Mucosa of descending colon (tissue), 3 donors: ENCODE results near the gene HSD17B1. TPM values are rescaled to one million over a fixed set of nuclear protein-coding genes. Genes with fewer than 3 reads are reported as not detected.

Source experiments
- ATAC-seq: fragments of 200-7000 bp; cut with Tn5 transposase; one replicate; pipeline ENCODE4 v1.9.1; 2020; ENCODE audit warnings: mild to moderate bottlenecking, moderate library complexity
- DNase-seq, 3 donors: peaks; one replicate each; pipeline ENCODE4 v3.0.0-alpha.2; 2020
- H3K36me3 ChIP-seq: fragments of 200-600 bp; one replicate; pipeline ENCODE4 v1.8.0; 2021; ENCODE audit warnings: low read depth, mild to moderate bottlenecking
- H3K4me1 ChIP-seq: fragments of 200-600 bp; one replicate; pipeline ENCODE4 v1.8.0; 2021; ENCODE audit warnings: low read depth, mild to moderate bottlenecking
- H3K4me3 ChIP-seq: fragments of 200-600 bp; one replicate; pipeline ENCODE4 v1.8.0; 2021; ENCODE audit warnings: mild to moderate bottlenecking
- H3K9me3 ChIP-seq: fragments of 200-600 bp; one replicate; pipeline ENCODE4 v1.8.0; 2021; ENCODE audit warnings: mild to moderate bottlenecking
- intact Hi-C, 2 donors: fragments of 100-400 bp; cut with DNase I in 1 of 2; cut with micrococcal nuclease in 1 of 2; formaldehyde crosslinking; loops; one replicate each; pipeline versions ENCODE4 v1.11.0 to v1.11.1; 2022; cut with DNase I, micrococcal nuclease
- total RNA-seq, 3 donors: library from RNA; stranded (reverse); fragmentation: NEBNext Ultra II Directional in 2 of 3; extraction: Animal tissue kit (Norgen Biotek cat#: 25700) in 2 of 3; gene quantifications; one replicate each; pipeline versions ENCODE4 v1.2.1 to v1.2.4, GENCODE V29; 2021 to 2023
- TF ChIP-seq, protein P1 (sequence below): fragments of 200-600 bp; IDR thresholded peaks from one replicate; pipeline ENCODE4 v1.8.0; 2022; ENCODE audit warnings: antibody characterized with exemption, mild to moderate bottlenecking
- donor health status: DM: no; HTN: no; CAD: no; lungs with moderate emphysema.
- donor health status: DM: no; HTN: no; CAD: no.
- donor health status: DM: no; HTN: yes; CAD: no.

The HSD17B1 gene
- total RNA-seq, 3 donors from 2014 or later = 1.5 to 2.5 (median 1.7) TPM

DNA sequence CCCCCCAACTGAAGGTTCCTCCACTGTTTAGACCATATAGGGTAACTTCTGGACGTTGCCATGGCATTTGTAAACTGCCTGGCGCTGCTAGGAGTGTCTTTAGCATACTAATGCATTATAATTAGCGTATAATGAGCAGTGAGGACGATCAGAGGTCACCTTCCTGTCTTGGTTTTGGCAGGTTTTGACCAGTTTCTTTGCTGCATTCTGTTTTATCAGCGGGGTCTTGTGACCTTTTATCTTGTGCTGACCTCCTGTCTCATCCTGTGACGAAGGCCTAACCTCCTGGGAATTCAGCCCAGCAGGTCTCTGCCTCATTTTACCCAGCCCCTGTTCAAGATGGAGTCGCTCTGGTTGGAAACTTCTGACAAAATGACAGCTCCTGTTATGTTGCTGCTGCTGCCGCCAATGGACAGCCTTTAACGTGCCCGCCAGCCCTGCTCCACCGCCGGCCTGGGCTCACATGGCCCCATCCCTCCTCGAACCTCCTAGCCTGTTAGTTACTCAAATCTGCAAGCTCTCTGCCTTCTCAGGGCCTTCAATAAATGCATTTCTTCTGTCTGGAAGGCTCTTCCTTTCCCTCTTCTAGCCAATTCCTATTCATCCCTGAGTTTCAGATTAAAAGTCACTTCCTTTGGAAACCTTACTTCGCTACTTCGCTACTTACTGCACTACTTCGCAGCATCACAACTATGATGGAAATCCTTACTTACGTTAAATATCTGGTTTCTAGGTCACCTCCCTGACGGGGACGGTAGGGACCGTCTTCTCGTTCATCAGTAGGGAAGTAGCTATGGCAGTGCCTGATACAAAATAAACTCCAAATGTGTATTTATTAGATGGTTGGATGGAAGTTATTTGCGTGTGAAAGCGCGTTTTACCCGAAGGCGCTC lies 17.3 kb upstream of the HSD17B1 start:
- H3K4me1 ChIP-seq = peaks cover 23% of the 10 kb centered on the region
- ATAC-seq (peak; percentile 0), DNase-seq (peak in 1 of 3 donors; percentile 56)
- no peaks in the 10 kb centered on the region for H3K36me3 ChIP-seq
- TF ChIP-seq, protein P1, sequence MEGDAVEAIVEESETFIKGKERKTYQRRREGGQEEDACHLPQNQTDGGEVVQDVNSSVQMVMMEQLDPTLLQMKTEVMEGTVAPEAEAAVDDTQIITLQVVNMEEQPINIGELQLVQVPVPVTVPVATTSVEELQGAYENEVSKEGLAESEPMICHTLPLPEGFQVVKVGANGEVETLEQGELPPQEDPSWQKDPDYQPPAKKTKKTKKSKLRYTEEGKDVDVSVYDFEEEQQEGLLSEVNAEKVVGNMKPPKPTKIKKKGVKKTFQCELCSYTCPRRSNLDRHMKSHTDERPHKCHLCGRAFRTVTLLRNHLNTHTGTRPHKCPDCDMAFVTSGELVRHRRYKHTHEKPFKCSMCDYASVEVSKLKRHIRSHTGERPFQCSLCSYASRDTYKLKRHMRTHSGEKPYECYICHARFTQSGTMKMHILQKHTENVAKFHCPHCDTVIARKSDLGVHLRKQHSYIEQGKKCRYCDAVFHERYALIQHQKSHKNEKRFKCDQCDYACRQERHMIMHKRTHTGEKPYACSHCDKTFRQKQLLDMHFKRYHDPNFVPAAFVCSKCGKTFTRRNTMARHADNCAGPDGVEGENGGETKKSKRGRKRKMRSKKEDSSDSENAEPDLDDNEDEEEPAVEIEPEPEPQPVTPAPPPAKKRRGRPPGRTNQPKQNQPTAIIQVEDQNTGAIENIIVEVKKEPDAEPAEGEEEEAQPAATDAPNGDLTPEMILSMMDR = no peak
- peak overlapping the region; percentile 72 for H3K4me3 ChIP-seq
- intact Hi-C loops = no loop called here
- no peaks in the 10 kb centered on the region for H3K9me3 ChIP-seq

DNA sequence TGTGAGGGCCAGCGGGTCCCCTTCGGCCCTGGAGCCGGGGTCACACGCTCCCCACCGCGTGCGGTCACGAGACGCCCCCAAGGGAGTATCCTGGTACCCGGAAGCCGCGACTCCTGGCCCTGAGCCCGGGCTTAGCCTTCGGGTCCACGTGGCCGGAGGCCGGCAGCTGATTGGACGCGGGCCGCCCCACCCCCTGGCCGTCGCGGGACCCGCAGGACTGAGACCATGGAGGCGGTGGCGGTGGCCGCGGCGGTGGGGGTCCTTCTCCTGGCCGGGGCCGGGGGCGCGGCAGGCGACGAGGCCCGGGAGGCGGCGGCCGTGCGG lies 16.7 kb upstream of the HSD17B1 start, which contains the start of gene NAGLU:
TSS of gene NAGLU (plus strand) at position 194 of the 324 bp plus-strand sequence. CDS start at position 226, 32 bp downstream.
- Histone ChIP-seq H3K36me3 (no peaks in the 10 kb centered on the region), H3K4me3 (peak within 1 kb of the TSS; percentile 72), H3K9me3 (no peaks in the 10 kb centered on the region), H3K4me1 (peaks cover 21% of the 10 kb centered on the region)
- TF ChIP-seq, protein P1 = no peak
- DNase-seq = peak; percentile 98 to 99 (median 98)
- ATAC-seq = peak; percentile 87
- intact Hi-C loops = no loop called here

GRCh38 chr17:42536372-42537155 lies 16.2 kb upstream of the HSD17B1 start:
- Histone ChIP-seq H3K36me3 (no peaks in the 10 kb centered on the region), H3K4me3 (peak overlapping the region; percentile 72), H3K9me3 (no peaks in the 10 kb centered on the region), H3K4me1 (peaks cover 22% of the 10 kb centered on the region)
- TF ChIP-seq, protein P1 = no peak
- ATAC-seq (peak; percentile 70), DNase-seq (peak; percentile 84 to 93 (median 91))
- intact Hi-C loops = no loop called here

DNA sequence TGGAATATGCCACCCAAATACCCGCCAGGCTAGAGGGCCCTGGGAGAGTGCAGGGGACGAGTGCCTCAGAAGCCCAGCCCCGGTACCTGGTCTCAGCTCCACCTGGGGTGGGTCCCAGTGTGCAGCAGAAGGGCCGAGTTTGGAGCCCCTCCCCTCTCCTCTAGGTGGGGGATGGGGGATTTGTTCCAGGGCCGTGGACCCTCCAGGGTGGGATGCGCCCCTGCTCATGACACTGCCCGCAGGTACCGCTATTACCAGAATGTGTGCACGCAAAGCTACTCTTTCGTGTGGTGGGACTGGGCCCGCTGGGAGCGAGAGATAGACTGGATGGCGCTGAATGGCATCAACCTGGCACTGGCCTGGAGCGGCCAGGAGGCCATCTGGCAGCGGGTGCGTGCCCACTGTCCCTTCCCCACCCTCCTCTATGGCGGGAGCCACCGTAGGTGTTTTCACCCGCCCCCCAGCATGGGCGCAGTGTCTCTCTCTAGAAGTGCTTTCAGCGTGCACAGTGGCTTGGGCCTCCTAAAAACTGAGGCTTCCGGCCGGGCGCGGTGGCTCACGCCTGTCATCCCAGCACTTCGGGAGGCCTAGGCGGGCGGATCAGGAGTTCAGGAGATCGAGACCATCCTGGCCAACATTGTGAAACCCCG lies 15.4 kb upstream of the HSD17B1 start:
- ATAC-seq = no peak
- Histone ChIP-seq H3K36me3 (no peaks in the 10 kb centered on the region), H3K4me3 (no peak overlapping the region)

More for the DNA sequence above, 15.4 kb upstream of the HSD17B1 start:
- DNase-seq = peak in 2 of 3 donors; percentile 58 to 63
- H3K9me3 ChIP-seq = no peaks in the 10 kb centered on the region
- intact Hi-C loops = no loop called here
- TF ChIP-seq, protein P1 = no peak
- H3K4me1 ChIP-seq = peaks cover 27% of the 10 kb centered on the region
